ENCODE measurements around the gene SOAT2.

Gene SOAT2

GRCh38 chr12:53122961-53123468 is 19.7 kb downstream of the SOAT2 start:
- H3K9ac ChIP-seq (ENCODE audit: low read length in 5 of 5): no peak overlapping the region
- peaks cover 0 to 2% (median 0%) of the 10 kb centered on the region in 5 donors for H3K27me3 ChIP-seq (ENCODE audit: control insufficient read depth in 5 of 5, insufficient read depth in 4 of 5, low read length in 5 of 5)
- H3K4me3 ChIP-seq (ENCODE audit: low read depth in 1 of 5, low read length in 5 of 5): no peak overlapping the region
- no peak overlapping the region for H3K27ac ChIP-seq (ENCODE audit: low read depth, low read length)
- no peaks in the 10 kb centered on the region for H3K4me1 ChIP-seq (ENCODE audit: control insufficient read depth in 5 of 5, insufficient read depth in 5 of 5, low read length in 5 of 5)
- no peaks in the 10 kb centered on the region for H3K36me3 ChIP-seq (ENCODE audit: control insufficient read depth in 5 of 5, insufficient read depth in 5 of 5, low read length in 5 of 5)
- H3K9me3 ChIP-seq (ENCODE audit: control insufficient read depth in 5 of 5, low read length in 5 of 5): no peaks in the 10 kb centered on the region

GRCh38 chr12:53123578-53124351 is 20.5 kb downstream of the SOAT2 start:
- H3K36me3 ChIP-seq (ENCODE audit: control insufficient read depth in 5 of 5, insufficient read depth in 5 of 5, low read length in 5 of 5): no peaks in the 10 kb centered on the region
- peaks cover 0 to 2% (median 0%) of the 10 kb centered on the region in 5 donors for H3K27me3 ChIP-seq (ENCODE audit: control insufficient read depth in 5 of 5, insufficient read depth in 4 of 5, low read length in 5 of 5)
- H3K9ac ChIP-seq (ENCODE audit: low read length in 5 of 5): no peak overlapping the region
- no peak overlapping the region for H3K4me3 ChIP-seq (ENCODE audit: low read depth in 1 of 5, low read length in 5 of 5)
- H3K4me1 ChIP-seq (ENCODE audit: control insufficient read depth in 5 of 5, insufficient read depth in 5 of 5, low read length in 5 of 5): no peaks in the 10 kb centered on the region
- H3K9me3 ChIP-seq (ENCODE audit: control insufficient read depth in 5 of 5, low read length in 5 of 5): no peaks in the 10 kb centered on the region
- H3K27ac ChIP-seq (ENCODE audit: low read depth, low read length): no peak overlapping the region

- no peaks in the 10 kb centered on the region for H3K9me3 ChIP-seq (ENCODE audit: control insufficient read depth in 5 of 5, low read length in 5 of 5)
- no peaks in the 10 kb centered on the region for H3K4me1 ChIP-seq (ENCODE audit: control insufficient read depth in 5 of 5, insufficient read depth in 5 of 5, low read length in 5 of 5)
- no peaks in the 10 kb centered on the region for H3K36me3 ChIP-seq (ENCODE audit: control insufficient read depth in 5 of 5, insufficient read depth in 5 of 5, low read length in 5 of 5)
- no peak overlapping the region for H3K27ac ChIP-seq (ENCODE audit: low read depth, low read length)
- H3K9ac ChIP-seq (ENCODE audit: low read length in 5 of 5): no peak overlapping the region
- H3K27me3 ChIP-seq (ENCODE audit: control insufficient read depth in 5 of 5, insufficient read depth in 4 of 5, low read length in 5 of 5): no peaks in the 10 kb centered on the region
- no peak overlapping the region for H3K4me3 ChIP-seq (ENCODE audit: low read depth in 1 of 5, low read length in 5 of 5)
These were observed 21.1 kb downstream of the SOAT2 start for GRCh38 chr12:53124352-53124723.

GRCh38 chr12:53127169-53127568 is 23.9 kb downstream of the SOAT2 start:
- H3K4me1 ChIP-seq (ENCODE audit: control insufficient read depth in 5 of 5, insufficient read depth in 5 of 5, low read length in 5 of 5): no peaks in the 10 kb centered on the region
- no peaks in the 10 kb centered on the region for H3K9me3 ChIP-seq (ENCODE audit: control insufficient read depth in 5 of 5, low read length in 5 of 5)
- no peak overlapping the region for H3K9ac ChIP-seq (ENCODE audit: low read length in 5 of 5)
- H3K4me3 ChIP-seq (ENCODE audit: low read depth in 1 of 5, low read length in 5 of 5): no peak overlapping the region
- no peak overlapping the region for H3K27ac ChIP-seq (ENCODE audit: low read depth, low read length)
- no peaks in the 10 kb centered on the region for H3K36me3 ChIP-seq (ENCODE audit: control insufficient read depth in 5 of 5, insufficient read depth in 5 of 5, low read length in 5 of 5)
- peaks cover 0 to 4% (median 0%) of the 10 kb centered on the region in 5 donors for H3K27me3 ChIP-seq (ENCODE audit: control insufficient read depth in 5 of 5, insufficient read depth in 4 of 5, low read length in 5 of 5)

- Histone ChIP-seq H3K4me3 (ENCODE audit: low read depth in 1 of 5, low read length in 5 of 5) (no peak overlapping the region), H3K4me1 (ENCODE audit: control insufficient read depth in 5 of 5, insufficient read depth in 5 of 5, low read length in 5 of 5) (no peaks in the 10 kb centered on the region), H3K27ac (ENCODE audit: low read depth, low read length) (no peak overlapping the region), H3K9ac (ENCODE audit: low read length in 5 of 5) (no peak overlapping the region), H3K9me3 (ENCODE audit: control insufficient read depth in 5 of 5, low read length in 5 of 5) (no peaks in the 10 kb centered on the region), H3K27me3 (ENCODE audit: control insufficient read depth in 5 of 5, insufficient read depth in 4 of 5, low read length in 5 of 5) (peaks cover 0 to 4% (median 0%) of the 10 kb centered on the region in 5 donors), H3K36me3 (ENCODE audit: control insufficient read depth in 5 of 5, insufficient read depth in 5 of 5, low read length in 5 of 5) (no peaks in the 10 kb centered on the region)
These were observed 25.7 kb downstream of the SOAT2 start for GRCh38 chr12:53128780-53129569.

DNA sequence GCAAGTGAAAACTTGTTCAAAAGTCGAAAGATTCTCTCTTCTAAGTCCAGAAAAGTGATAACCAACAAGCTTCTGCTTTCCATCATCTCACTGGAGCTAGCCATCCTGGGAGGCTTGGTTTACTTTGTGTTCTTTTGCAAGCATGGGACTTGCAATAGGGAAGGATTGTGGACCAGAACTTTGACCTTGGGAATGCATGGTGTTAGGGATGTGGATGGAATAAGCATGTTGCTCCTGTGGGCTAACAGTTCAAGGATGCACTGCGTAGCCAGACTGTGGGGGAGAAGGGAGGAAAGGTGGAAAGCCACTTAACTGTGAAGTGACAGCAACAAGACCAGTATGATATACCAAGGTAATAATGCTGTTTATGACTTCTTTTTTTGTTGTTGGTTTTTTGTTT is 28.6 kb downstream of the SOAT2 start:
- Histone ChIP-seq H3K27ac (ENCODE audit: low read depth, low read length) (no peak overlapping the region), H3K27me3 (ENCODE audit: control insufficient read depth in 5 of 5, insufficient read depth in 4 of 5, low read length in 5 of 5) (peaks cover 0 to 4% (median 0%) of the 10 kb centered on the region in 5 donors), H3K9ac (ENCODE audit: low read length in 5 of 5) (no peak overlapping the region), H3K36me3 (ENCODE audit: control insufficient read depth in 5 of 5, insufficient read depth in 5 of 5, low read length in 5 of 5) (no peaks in the 10 kb centered on the region), H3K4me1 (ENCODE audit: control insufficient read depth in 5 of 5, insufficient read depth in 5 of 5, low read length in 5 of 5) (no peaks in the 10 kb centered on the region), H3K4me3 (ENCODE audit: low read depth in 1 of 5, low read length in 5 of 5) (no peak overlapping the region), H3K9me3 (ENCODE audit: control insufficient read depth in 5 of 5, low read length in 5 of 5) (peaks cover 0 to 5% (median 0%) of the 10 kb centered on the region in 5 donors)

- no peak overlapping the region for H3K9ac ChIP-seq (ENCODE audit: low read length in 5 of 5)
- no peaks in the 10 kb centered on the region for H3K4me1 ChIP-seq (ENCODE audit: control insufficient read depth in 5 of 5, insufficient read depth in 5 of 5, low read length in 5 of 5)
- H3K4me3 ChIP-seq (ENCODE audit: low read depth in 1 of 5, low read length in 5 of 5): no peak overlapping the region
- H3K36me3 ChIP-seq (ENCODE audit: control insufficient read depth in 5 of 5, insufficient read depth in 5 of 5, low read length in 5 of 5): no peaks in the 10 kb centered on the region
- H3K27me3 ChIP-seq (ENCODE audit: control insufficient read depth in 5 of 5, insufficient read depth in 4 of 5, low read length in 5 of 5): peaks cover 0 to 4% (median 0%) of the 10 kb centered on the region in 5 donors
- H3K27ac ChIP-seq (ENCODE audit: low read depth, low read length): no peak overlapping the region
- peaks cover 0 to 7% (median 0%) of the 10 kb centered on the region in 5 donors for H3K9me3 ChIP-seq (ENCODE audit: control insufficient read depth in 5 of 5, low read length in 5 of 5)
These were observed 30.4 kb downstream of the SOAT2 start for GRCh38 chr12:53133722-53134121.

GRCh38 chr12:53143355-53143754 is 40.1 kb downstream of the SOAT2 start:
- no peak overlapping the region for H3K4me3 ChIP-seq (ENCODE audit: low read depth in 1 of 5, low read length in 5 of 5)
- no peak overlapping the region for H3K9ac ChIP-seq (ENCODE audit: low read length in 5 of 5)
- peaks cover 0 to 4% (median 0%) of the 10 kb centered on the region in 5 donors for H3K9me3 ChIP-seq (ENCODE audit: control insufficient read depth in 5 of 5, low read length in 5 of 5)
- H3K4me1 ChIP-seq (ENCODE audit: control insufficient read depth in 5 of 5, insufficient read depth in 5 of 5, low read length in 5 of 5): peaks cover 0 to 9% (median 5%) of the 10 kb centered on the region in 5 donors
- no peak overlapping the region for H3K27ac ChIP-seq (ENCODE audit: low read depth, low read length)
- peaks cover 0 to 4% (median 0%) of the 10 kb centered on the region in 5 donors for H3K36me3 ChIP-seq (ENCODE audit: control insufficient read depth in 5 of 5, insufficient read depth in 5 of 5, low read length in 5 of 5)
- peaks cover 0 to 7% (median 0%) of the 10 kb centered on the region in 5 donors for H3K27me3 ChIP-seq (ENCODE audit: control insufficient read depth in 5 of 5, insufficient read depth in 4 of 5, low read length in 5 of 5)

- peak overlapping the region; percentile 47 for H3K27ac ChIP-seq (ENCODE audit: low read depth, low read length)
- H3K27me3 ChIP-seq (ENCODE audit: control insufficient read depth in 5 of 5, insufficient read depth in 4 of 5, low read length in 5 of 5): peaks cover 0 to 7% (median 0%) of the 10 kb centered on the region in 5 donors
These were observed 42.3 kb downstream of the SOAT2 start for GRCh38 chr12:53145383-53146260.

More at GRCh38 chr12:53145383-53146260, 42.3 kb downstream of the SOAT2 start:
- Histone ChIP-seq H3K4me3 (ENCODE audit: low read depth in 1 of 5, low read length in 5 of 5) (peak overlapping the region in 1 of 5 donors; percentile 53), H3K4me1 (ENCODE audit: control insufficient read depth in 5 of 5, insufficient read depth in 5 of 5, low read length in 5 of 5) (peaks cover 0 to 9% (median 5%) of the 10 kb centered on the region in 5 donors), H3K9ac (ENCODE audit: low read length in 5 of 5) (peak overlapping the region in 1 of 5 donors; percentile 100), H3K36me3 (ENCODE audit: control insufficient read depth in 5 of 5, insufficient read depth in 5 of 5, low read length in 5 of 5) (peaks cover 0 to 4% (median 0%) of the 10 kb centered on the region in 5 donors), H3K9me3 (ENCODE audit: control insufficient read depth in 5 of 5, low read length in 5 of 5) (peaks cover 0 to 4% (median 0%) of the 10 kb centered on the region in 5 donors)
